ENCODE results near the gene RHBDL1. TPM values are rescaled to one million over a fixed set of nuclear protein-coding genes. Genes with fewer than 3 reads are reported as not detected.

Gene RHBDL1
- total RNA-seq, 3 donors from 2014 or later (not counting 1 experiment from before 2014, with no cell fraction given), result 2.9 to 4.2 (median 4.2) TPM

- Histone ChIP-seq H3K27me3 (ENCODE audit: control insufficient read depth, insufficient read depth, low read length) (peaks cover 10% of the 10 kb centered on the region), H3K4me1 (ENCODE audit: control insufficient read depth, insufficient read depth, low read length) (peaks cover 44% of the 10 kb centered on the region), H3K36me3 (ENCODE audit: control insufficient read depth, insufficient read depth, low read length) (no peaks in the 10 kb centered on the region), H3K4me3 (ENCODE audit: low read length) (peak overlapping the region; percentile 8), H3K9me3 (ENCODE audit: control insufficient read depth, insufficient read depth, low read length) (no peaks in the 10 kb centered on the region), H3K27ac (ENCODE audit: low read length) (peak overlapping the region; percentile 65)
- ATAC-seq (no peak), DNase-seq (peak in 1 of 2 donors; percentile 43)
- intact Hi-C loops (cut with micrococcal nuclease), result loop anchor here (10.0 kb wide), 1 partner anchor 335 kb away; no protein-coding TSS in a partner anchor
- peaks cover 0 to 28% of the 10 kb centered on the region in 2 donors for H3K4me1 Mint-ChIP-seq
- no peaks in the 10 kb centered on the region for H3K9me3 Mint-ChIP-seq
- H3K27ac Mint-ChIP-seq, result peak overlapping the region; percentile 69 to 80
- no peaks in the 10 kb centered on the region for H3K36me3 Mint-ChIP-seq
- WGBS (ENCODE audit: insufficient coverage), result 7% methylated on average over 15 of the region's 16 CpGs
- H3K4me3 Mint-ChIP-seq, result peak overlapping the region; percentile 87
- no peak for TF ChIP-seq CTCF (IDR thresholded peaks at IDR 0.05)
- H3K27me3 Mint-ChIP-seq (ENCODE audit: low read depth in 2 of 2), result no peaks in the 10 kb centered on the region
Measured at GRCh38 chr16:719815-720446, 44.5 kb downstream of the RHBDL1 start.

- H3K4me3 Mint-ChIP-seq, result peak overlapping the region; percentile 87
- H3K4me3 ChIP-seq (ENCODE audit: low read length), result peak overlapping the region; percentile 69
- intact Hi-C loops (cut with micrococcal nuclease), result no loop called here
- DNase-seq, result peak in 1 of 2 donors; percentile 73
- peak overlapping the region; percentile 65 for H3K27ac ChIP-seq (ENCODE audit: low read length)
- H3K36me3 ChIP-seq (ENCODE audit: control insufficient read depth, insufficient read depth, low read length), result no peaks in the 10 kb centered on the region
- H3K9me3 Mint-ChIP-seq, result no peaks in the 10 kb centered on the region
- no peaks in the 10 kb centered on the region for H3K36me3 Mint-ChIP-seq
- no peaks in the 10 kb centered on the region for H3K27me3 Mint-ChIP-seq (ENCODE audit: low read depth in 2 of 2)
- H3K27ac Mint-ChIP-seq, result peak overlapping the region; percentile 69 to 80
- peaks cover 0 to 28% of the 10 kb centered on the region in 2 donors for H3K4me1 Mint-ChIP-seq
- ATAC-seq, result peak; percentile 23 to 40 (median 29)
- H3K27me3 ChIP-seq (ENCODE audit: control insufficient read depth, insufficient read depth, low read length), result peaks cover 10% of the 10 kb centered on the region
- no peak for TF ChIP-seq CTCF (IDR thresholded peaks at IDR 0.05)
- H3K9me3 ChIP-seq (ENCODE audit: control insufficient read depth, insufficient read depth, low read length), result no peaks in the 10 kb centered on the region
- WGBS (ENCODE audit: insufficient coverage), result 0% methylated on average over 37 of the region's 38 CpGs
- peaks cover 44% of the 10 kb centered on the region for H3K4me1 ChIP-seq (ENCODE audit: control insufficient read depth, insufficient read depth, low read length)
Measured at GRCh38 chr16:720447-720989, 45.0 kb downstream of the RHBDL1 start.

GRCh38 chr16:720990-721764 is 45.7 kb downstream of the RHBDL1 start, which contains the start of gene ANTKMT:
ANTKMT (plus strand) TSS chr16:721146; CDS start chr16:721275, 129 bp downstream.
- H3K27me3 ChIP-seq (ENCODE audit: control insufficient read depth, insufficient read depth, low read length), result peaks cover 6% of the 10 kb centered on the region
- peak; percentile 76 to 86 for DNase-seq
- intact Hi-C loops (cut with micrococcal nuclease), result no loop called here
- Mint-ChIP-seq H3K9me3 (no peaks in the 10 kb centered on the region), H3K36me3 (no peaks in the 10 kb centered on the region), H3K27me3 (ENCODE audit: low read depth in 2 of 2) (no peaks in the 10 kb centered on the region), H3K4me1 (peaks cover 0 to 24% of the 10 kb centered on the region in 2 donors), H3K27ac (peak within 1 kb of the TSS; percentile 69 to 80), H3K4me3 (peak within 1 kb of the TSS; percentile 87)
- no peaks in the 10 kb centered on the region for H3K36me3 ChIP-seq (ENCODE audit: control insufficient read depth, insufficient read depth, low read length)
- peak within 1 kb of the TSS; percentile 69 for H3K4me3 ChIP-seq (ENCODE audit: low read length)
- no peak for TF ChIP-seq CTCF (IDR thresholded peaks at IDR 0.05)
- H3K27ac ChIP-seq (ENCODE audit: low read length), result peak within 1 kb of the TSS; percentile 65
- H3K9me3 ChIP-seq (ENCODE audit: control insufficient read depth, insufficient read depth, low read length), result no peaks in the 10 kb centered on the region
- H3K4me1 ChIP-seq (ENCODE audit: control insufficient read depth, insufficient read depth, low read length), result peaks cover 45% of the 10 kb centered on the region
- 3% methylated on average over 106 of the region's 106 CpGs for WGBS (ENCODE audit: insufficient coverage)
- peak; percentile 79 to 82 (median 80) for ATAC-seq

All from natural killer cell (primary cell).